GM18505 (cell line): Measurements from ENCODE around the gene LBX2.

Experiments used
- ATAC-seq: cut with Tn5 transposase; IDR thresholded peaks from one replicate; pipeline ENCODE4 v1.9.1; 2021; ENCODE audit not compliant: unreplicated experiment
- POLR2A ChIP-seq: IDR thresholded peaks from 4 replicates; pipeline ENCODE4 v1.6.1; 2011; ENCODE audit warnings: borderline replicate concordance; ENCODE audit not compliant: insufficient read depth, insufficient read length; ENCODE audit errors: extremely low read depth

Gene LBX2

DNA sequence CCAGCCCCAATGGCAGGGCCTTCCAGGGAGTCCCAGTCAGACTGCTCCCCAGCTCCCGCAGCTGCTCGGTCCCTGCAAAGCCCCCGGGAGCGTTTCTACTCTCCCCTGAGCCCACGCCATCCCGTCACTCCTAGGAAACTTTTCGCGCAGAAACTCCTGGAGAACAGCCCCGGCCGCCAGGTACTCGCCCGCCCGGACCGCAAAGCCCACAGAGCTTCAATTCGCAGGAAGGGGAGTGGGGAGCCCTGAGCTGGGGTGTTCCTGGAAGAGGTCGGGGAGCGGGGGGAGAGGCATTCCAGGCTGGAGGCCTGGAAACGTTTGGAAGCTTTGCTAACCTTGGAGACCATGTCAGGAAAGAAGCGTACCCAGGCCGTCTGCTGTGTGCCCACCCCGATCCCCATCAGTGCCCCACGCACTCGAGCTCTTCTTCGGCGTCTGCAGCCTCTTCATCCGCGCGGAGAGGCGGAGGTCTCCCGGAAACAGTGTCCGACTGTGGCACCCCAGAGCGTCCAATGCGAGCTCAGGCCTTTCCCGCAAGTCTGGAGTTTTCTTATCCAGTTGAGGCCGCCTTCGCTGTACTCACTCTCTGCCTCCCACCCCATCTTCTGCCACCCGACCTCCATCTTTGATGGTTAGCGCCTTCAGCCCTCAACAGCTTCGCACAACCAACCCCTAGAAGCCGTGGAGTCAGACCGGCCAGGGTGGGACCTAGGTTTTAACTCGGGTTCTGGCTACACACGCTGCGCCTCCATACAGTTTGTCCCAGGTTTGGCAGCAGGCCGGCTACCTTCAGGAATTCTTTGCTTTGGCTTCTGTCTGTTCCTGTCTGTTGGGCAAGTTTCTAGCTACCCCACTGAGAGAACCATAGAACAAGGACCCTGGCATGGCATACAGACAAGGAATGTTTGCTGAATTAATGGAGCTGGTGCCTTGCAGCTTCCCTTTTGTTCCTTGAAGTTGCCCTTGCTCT lies 4.4 kb upstream of the LBX2 start:
- TF ChIP-seq POLR2A, result no peak
- no peak for ATAC-seq

GRCh38 chr2:74502720-74503505 lies 3.5 kb upstream of the LBX2 start:
- peak; percentile 82 for TF ChIP-seq POLR2A
- peak; percentile 28 for ATAC-seq

GRCh38 chr2:74502147-74502719 lies 2.8 kb upstream of the LBX2 start:
- ATAC-seq, result no peak
- no peak for TF ChIP-seq POLR2A

- TF ChIP-seq POLR2A, result no peak
- ATAC-seq, result no peak
These were observed 2.1 kb upstream of the LBX2 start for GRCh38 chr2:74501335-74502071.

GRCh38 chr2:74500578-74500946 lies 1.2 kb upstream of the LBX2 start:
- no peak for TF ChIP-seq POLR2A
- ATAC-seq, result no peak

- no peak for TF ChIP-seq POLR2A
- no peak for ATAC-seq
These were observed 656 bp upstream of the LBX2 start for GRCh38 chr2:74499940-74500577.

DNA sequence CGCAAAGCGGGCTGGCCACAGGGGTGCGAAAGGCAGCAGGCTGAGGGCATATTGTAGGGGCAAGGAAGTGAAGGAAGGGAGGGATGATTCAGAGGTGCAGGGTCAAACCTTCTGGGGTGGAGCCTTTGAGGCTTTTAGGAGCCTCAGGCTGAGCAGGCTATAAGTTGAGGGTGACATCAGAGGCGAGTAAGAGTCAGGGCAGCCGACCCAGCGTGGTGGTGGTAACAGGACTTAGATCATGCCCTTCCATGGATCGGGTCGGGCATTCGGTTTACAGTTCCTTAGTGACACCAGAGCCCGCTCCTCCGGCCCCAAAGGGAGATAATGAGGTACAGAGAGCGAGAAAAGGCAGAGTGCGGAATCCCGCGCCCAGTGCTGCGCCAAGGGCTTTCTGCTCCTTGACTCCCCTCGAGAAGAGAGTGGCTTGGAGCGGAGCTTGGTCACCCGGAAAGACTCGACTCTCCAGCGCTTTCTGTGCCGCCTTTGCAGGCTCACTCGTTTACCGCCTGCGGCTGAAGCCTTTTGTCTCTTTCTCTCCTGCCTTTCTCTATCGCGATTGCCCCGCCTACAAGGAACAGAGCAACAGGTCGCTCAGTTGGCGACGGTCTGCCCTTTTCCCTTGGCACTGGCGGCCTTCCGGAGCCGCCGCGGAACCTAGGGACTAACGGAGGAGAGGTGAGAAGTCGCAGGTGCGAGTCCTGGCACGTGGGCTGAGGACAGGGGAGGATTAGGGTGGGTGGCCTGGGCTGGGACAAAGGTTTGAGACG lies 720 bp downstream of the LBX2 start:
- TF ChIP-seq POLR2A, result no peak
- ATAC-seq, result no peak

DNA sequence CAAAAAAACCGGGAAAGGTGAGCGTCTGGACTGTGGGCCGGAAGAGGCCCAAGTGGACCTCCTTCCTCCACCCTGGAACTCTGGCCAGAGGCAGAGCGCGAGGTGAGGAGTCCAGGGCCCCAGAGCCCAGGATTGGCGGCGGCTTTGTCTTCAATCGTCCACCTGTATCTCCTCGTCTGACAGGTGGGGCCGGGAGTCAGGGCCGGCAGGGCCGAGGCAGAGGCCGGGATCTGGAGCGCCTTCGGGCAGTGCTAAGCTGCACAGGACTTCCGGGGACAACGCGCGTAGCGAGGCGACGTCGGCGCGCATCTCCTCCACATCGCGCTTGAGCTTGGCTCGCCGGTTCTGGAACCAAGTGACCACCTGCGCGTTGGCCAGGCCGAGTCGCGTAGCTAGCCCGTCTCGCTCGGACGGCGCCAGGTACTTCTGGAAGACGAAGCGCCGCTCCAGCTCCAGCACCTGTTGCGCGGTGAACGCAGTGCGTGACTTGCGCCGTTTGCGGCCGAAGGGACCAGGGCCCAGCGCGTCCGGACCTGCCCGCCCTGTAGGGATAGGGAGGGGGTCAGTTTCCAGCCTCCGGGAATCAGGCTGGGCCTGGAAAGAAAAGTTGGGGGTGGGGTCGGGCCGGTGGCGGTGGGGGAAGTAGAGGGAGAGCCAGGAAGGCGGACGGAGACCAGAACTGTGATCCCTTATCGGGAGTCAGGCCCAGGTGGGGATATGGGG lies 1.5 kb downstream of the LBX2 start:
- no peak for ATAC-seq
- peak; percentile 49 for TF ChIP-seq POLR2A

GRCh38 chr2:74496997-74497776 lies 2.2 kb downstream of the LBX2 start:
- no peak for TF ChIP-seq POLR2A
- ATAC-seq, result no peak

- no peak for ATAC-seq
- TF ChIP-seq POLR2A, result no peak
These were observed 4.0 kb downstream of the LBX2 start for GRCh38 chr2:74495440-74495839.

- no peak for TF ChIP-seq POLR2A
- no peak for ATAC-seq
These were observed 5.9 kb downstream of the LBX2 start for GRCh38 chr2:74493546-74493945.
